PC-9 (cell line): ENCODE data around the gene AMOTL1. TPM values are rescaled to one million over a fixed set of nuclear protein-coding genes. Genes with fewer than 3 reads are reported as not detected.

Experiments used
- BruUV-seq: library from RNA; stranded (reverse); fragments of 400-500 nt; replicated peaks from 2 replicates; lab custom pipeline; 2021; lab: Mats Ljungman, UMichigan
- CTCF ChIA-PET: fragments of 300-600 bp; sonication (Branson Sonifier 250); formaldehyde crosslinking; loops from one replicate; lab custom pipeline; 2022; ENCODE audit warnings: antibody characterized with exemption; lab: Charles Lee
- POLR2A ChIA-PET: fragments of 300-600 bp; sonication (Branson Sonifier 250); formaldehyde crosslinking; loops from one replicate; lab custom pipeline; 2022; ENCODE audit warnings: antibody characterized with exemption; ENCODE audit not compliant: unreplicated experiment; lab: Charles Lee
- DNase-seq, 2 experiments: peaks; one replicate each; pipeline versions ENCODE4 v3.0.0 to v3.0.0-alpha.2; 2015 to 2022; ENCODE audit warnings: mixed read lengths in 1 of 2
- H2AFZ ChIP-seq: fragments of 200-600 bp; sonication (generic); 2 replicates; pipeline ENCODE4 v1.8.1; 2017; ENCODE audit warnings: antibody characterized with exemption
- H3F3A ChIP-seq: fragments of 200-600 bp; sonication (generic); 2 replicates; pipeline ENCODE4 v1.8.1; 2017; ENCODE audit warnings: antibody characterized with exemption, mild to moderate bottlenecking, low read depth; ENCODE audit not compliant: insufficient read depth
- H3K27ac ChIP-seq: fragments of 200-600 bp; sonication (generic); 2 replicates; pipeline ENCODE4 v1.6.1; 2016; ENCODE audit warnings: mixed run types
- H3K27me3 ChIP-seq: fragments of 200-600 bp; sonication (generic); 2 replicates; pipeline ENCODE4 v1.6.1; 2016; ENCODE audit warnings: low read depth, mixed run types; ENCODE audit not compliant: insufficient read depth
- H3K36me3 ChIP-seq: fragments of 200-600 bp; sonication (generic); 2 replicates; pipeline ENCODE4 v1.6.1; 2016; ENCODE audit warnings: low read depth, mixed run types
- H3K4me1 ChIP-seq: fragments of 200-600 bp; sonication (generic); replicated peaks from 2 replicates; pipeline ENCODE4 v1.6.1; 2016; ENCODE audit warnings: mixed run types; ENCODE audit not compliant: insufficient read depth
- H3K4me2 ChIP-seq: fragments of 200-600 bp; sonication (generic); 2 replicates; pipeline ENCODE4 v1.6.1; 2017; ENCODE audit warnings: mixed run types
- H3K4me3 ChIP-seq: fragments of 200-600 bp; sonication (generic); 2 replicates; pipeline ENCODE4 v1.6.1; 2016; ENCODE audit warnings: mixed run types
- H3K79me2 ChIP-seq: fragments of 200-600 bp; sonication (generic); 2 replicates; pipeline ENCODE4 v1.6.1; 2017; ENCODE audit warnings: low read depth, mixed run types
- H3K9me2 ChIP-seq: fragments of 200-600 bp; sonication (generic); 2 replicates; pipeline ENCODE4 v1.8.1; 2017; ENCODE audit warnings: mild to moderate bottlenecking; ENCODE audit not compliant: insufficient read depth
- H3K9me3 ChIP-seq: fragments of 200-600 bp; sonication (generic); 2 replicates; pipeline ENCODE4 v1.8.1; 2016; ENCODE audit warnings: low read depth; ENCODE audit not compliant: insufficient read depth
- H4K20me1 ChIP-seq: fragments of 200-600 bp; sonication (generic); 2 replicates; pipeline ENCODE4 v1.8.1; 2017; ENCODE audit not compliant: insufficient read depth
- CTCF ChIP-seq: fragments of 200-600 bp; sonication (generic); conservative IDR thresholded peaks from 2 replicates; pipeline ENCODE4 v1.6.1; 2017; ENCODE audit warnings: mixed run types, antibody characterized with exemption, mild to moderate bottlenecking, moderate library complexity
- EZH2 ChIP-seq: fragments of 200-600 bp; sonication (generic); IDR thresholded peaks from 2 replicates; pipeline ENCODE4 v1.8.0; 2017; ENCODE audit warnings: antibody characterized with exemption, low read depth
- intact Hi-C: fragments of 100-400 bp; cut with micrococcal nuclease; formaldehyde crosslinking; loops from one replicate; pipeline ENCODE4 v1.10.0; 2022; ENCODE audit not compliant: unreplicated experiment
- total RNA-seq: library from RNA; stranded (reverse); gene quantifications from 2 replicates; pipeline ENCODE4 v1.2.3, GENCODE V29; 2021

The AMOTL1 gene
- total RNA-seq, 1 experiment from 2014 or later, result 60.5 TPM

GRCh38 chr11:94727819-94728218, 40.3 kb upstream of the AMOTL1 start:
- POLR2A ChIA-PET, result no interaction called here
- H3K4me3 ChIP-seq, result no peak overlapping the region
- H3K4me2 ChIP-seq, result peak overlapping the region; percentile 2; the same call in 1 of the 2 replicates
- peak in 1 of 2 experiments; percentile 64 for DNase-seq
- peaks cover 14% of the 10 kb centered on the region; the same call in 1 of the 2 replicates for H3K9me3 ChIP-seq
- intact Hi-C loops, result no loop called here
- no peaks in the 10 kb centered on the region for H3K27me3 ChIP-seq
- no peaks in the 10 kb centered on the region for H4K20me1 ChIP-seq
- no peak overlapping the region for H2AFZ ChIP-seq
- H3K79me2 ChIP-seq, result no peaks in the 10 kb centered on the region
- H3F3A ChIP-seq, result peaks cover 21% of the 10 kb centered on the region
- no peak overlapping the region for H3K27ac ChIP-seq
- no TSS peak for BruUV-seq
- H3K9me2 ChIP-seq, result no peaks in the 10 kb centered on the region
- CTCF ChIA-PET, result no interaction called here
- peaks cover 57% of the 10 kb centered on the region for H3K4me1 ChIP-seq
- TF ChIP-seq CTCF (no peak), EZH2 (no peak)
- no peaks in the 10 kb centered on the region for H3K36me3 ChIP-seq

- H4K20me1 ChIP-seq, result no peaks in the 10 kb centered on the region
- DNase-seq, result peak in 1 of 2 experiments; percentile 82
- H2AFZ ChIP-seq, result no peak overlapping the region
- CTCF ChIA-PET, result no interaction called here
- no peaks in the 10 kb centered on the region for H3K27me3 ChIP-seq
- H3K79me2 ChIP-seq, result no peaks in the 10 kb centered on the region
- POLR2A ChIA-PET, result interaction anchor here (0.9 kb wide), 1 partner anchor 9 kb away, joined by 4 read pairs; no protein-coding TSS in a partner anchor
- H3F3A ChIP-seq, result peaks cover 28% of the 10 kb centered on the region
- no peaks in the 10 kb centered on the region for H3K9me2 ChIP-seq
- no peak overlapping the region for H3K4me3 ChIP-seq
- BruUV-seq, result no TSS peak
- peaks cover 64% of the 10 kb centered on the region for H3K4me1 ChIP-seq
- H3K36me3 ChIP-seq, result no peaks in the 10 kb centered on the region
- TF ChIP-seq CTCF (no peak), EZH2 (no peak)
- H3K4me2 ChIP-seq, result peak overlapping the region; percentile 2
- intact Hi-C loops, result no loop called here
- H3K9me3 ChIP-seq, result peaks cover 13% of the 10 kb centered on the region; the same call in 1 of the 2 replicates
- peak overlapping the region; percentile 31 for H3K27ac ChIP-seq
These were observed 39.6 kb upstream of the AMOTL1 start for GRCh38 chr11:94728541-94728940.

GRCh38 chr11:94728966-94729751, 39.0 kb upstream of the AMOTL1 start:
- no peaks in the 10 kb centered on the region for H3K36me3 ChIP-seq
- BruUV-seq, result no TSS peak
- H3K79me2 ChIP-seq, result no peaks in the 10 kb centered on the region
- H3K27me3 ChIP-seq, result no peaks in the 10 kb centered on the region
- H3K4me3 ChIP-seq, result no peak overlapping the region
- no peaks in the 10 kb centered on the region for H3K9me2 ChIP-seq
- peak overlapping the region; percentile 31; the same call in 1 of the 2 replicates for H3K27ac ChIP-seq
- no peak for DNase-seq
- POLR2A ChIA-PET, result interaction anchor here (0.9 kb wide), 1 partner anchor 8 kb away, joined by 4 read pairs; no protein-coding TSS in a partner anchor
- CTCF ChIA-PET, result no interaction called here
- TF ChIP-seq CTCF (no peak), EZH2 (no peak)
- intact Hi-C loops, result no loop called here
- H2AFZ ChIP-seq, result no peak overlapping the region
- H3K4me1 ChIP-seq, result peaks cover 70% of the 10 kb centered on the region
- H3F3A ChIP-seq, result peaks cover 33% of the 10 kb centered on the region
- peaks cover 10% of the 10 kb centered on the region; the same call in 1 of the 2 replicates for H3K9me3 ChIP-seq
- no peaks in the 10 kb centered on the region for H4K20me1 ChIP-seq
- peak overlapping the region; percentile 2 for H3K4me2 ChIP-seq
